GM08714 (cell line): ENCODE measurements around the gene KLRG1.

ENCODE experiments used
- H3K4me3 ChIP-seq: fragments of 200-500 bp; sonication (Bioruptor generic); 2 replicates; pipeline ENCODE4 v1.5.1; 2014; ENCODE audit warnings: mild to moderate bottlenecking, low read length, inconsistent platforms
- ZNF274 ChIP-seq: IDR thresholded peaks from 2 replicates; pipeline ENCODE4 v1.6.1; 2012; ENCODE audit warnings: mild to moderate bottlenecking, low read depth, low read length

Gene KLRG1

DNA sequence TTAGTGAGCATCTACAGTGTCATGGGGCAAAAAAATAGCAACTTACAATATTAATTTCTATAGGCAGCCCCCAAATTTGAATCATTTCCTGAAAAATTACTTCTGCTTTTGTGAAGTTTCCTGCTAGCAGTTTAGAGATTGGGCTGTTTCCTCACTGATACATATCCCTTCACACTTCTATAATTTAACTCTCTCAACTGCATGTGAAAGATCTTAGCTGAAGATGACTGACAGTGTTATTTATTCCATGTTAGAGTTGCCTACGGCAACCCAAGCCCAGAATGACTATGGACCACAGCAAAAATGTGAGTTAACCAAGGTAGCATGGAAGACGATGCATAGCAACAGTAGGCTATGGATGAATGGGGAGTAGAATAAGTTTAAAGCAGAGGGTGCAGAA lies at the start of gene KLRG1:
Gene KLRG1 (plus strand): TSS at position 134 of the 400 bp plus-strand sequence. CDS start 90 bp downstream, at position 224.
- no peak for TF ChIP-seq ZNF274
- H3K4me3 ChIP-seq, result no peak within 1 kb of the TSS

DNA sequence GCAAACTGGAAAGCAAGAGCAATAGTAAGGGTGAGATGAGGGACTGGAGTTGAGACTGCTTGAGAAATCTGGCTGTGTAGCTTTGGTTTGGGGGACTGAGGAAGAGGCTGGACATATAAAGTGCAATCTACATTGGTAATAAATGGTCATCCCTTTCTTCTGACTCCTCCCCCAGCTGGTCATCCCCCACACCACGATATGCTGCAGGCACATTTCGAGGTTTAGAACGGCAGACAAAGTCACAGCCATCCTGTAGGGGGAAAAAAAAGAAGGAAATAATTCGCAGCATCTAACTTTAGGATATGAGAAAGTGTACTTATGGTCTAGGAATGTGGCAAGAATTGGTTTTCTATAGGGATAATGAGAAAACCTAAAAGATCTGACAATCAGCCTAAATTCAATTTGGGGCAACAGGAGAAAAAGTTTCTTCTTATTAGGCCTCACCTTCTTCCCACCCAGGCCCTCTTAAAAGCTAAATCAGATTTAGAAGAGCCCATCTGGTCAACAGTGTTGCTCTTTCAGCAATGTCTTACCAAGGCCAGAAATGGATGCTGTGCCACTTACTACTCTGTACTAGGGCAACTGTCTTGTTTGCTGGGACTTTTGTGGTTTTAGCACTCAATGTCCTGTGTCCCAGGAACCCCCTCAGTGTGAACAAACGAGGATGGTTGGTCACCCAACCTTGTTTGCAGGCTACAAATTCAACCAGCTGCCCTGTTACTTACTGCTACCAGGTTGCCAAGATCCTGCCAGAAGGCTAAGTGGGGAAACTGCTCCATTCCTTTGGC lies 47.5 kb upstream of the KLRG1 start:
- no peak for TF ChIP-seq ZNF274
- H3K4me3 ChIP-seq, result no peak overlapping the region

DNA sequence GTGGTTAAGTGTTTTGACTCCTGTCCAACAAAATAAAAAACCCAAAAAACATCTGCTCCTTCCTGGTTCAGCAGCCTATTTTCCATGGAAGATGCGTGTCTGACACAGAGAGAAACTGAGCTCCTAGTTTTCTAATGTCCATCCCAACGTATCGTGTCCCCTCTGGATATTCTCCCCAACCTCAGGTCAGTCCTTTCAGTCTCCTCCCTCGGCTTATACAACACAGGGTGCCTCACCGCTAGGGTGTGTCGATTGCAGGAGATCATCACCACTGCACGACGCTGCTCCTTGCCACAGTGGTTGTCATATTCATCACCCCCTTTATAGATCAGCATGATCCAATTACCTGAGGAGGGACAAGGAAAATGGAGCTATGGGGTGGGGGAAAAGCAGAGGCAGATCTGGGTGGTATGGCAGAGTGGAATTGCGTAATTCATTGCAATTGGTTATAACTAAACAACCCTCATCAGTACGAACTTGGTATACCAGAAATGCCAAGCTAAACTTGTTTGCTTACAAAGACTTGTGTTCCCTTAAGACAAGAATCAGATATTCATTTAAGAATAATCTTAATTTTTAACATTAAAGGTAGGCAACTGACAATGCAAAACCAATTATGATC lies 45.7 kb upstream of the KLRG1 start:
- TF ChIP-seq ZNF274, result no peak
- H3K4me3 ChIP-seq, result no peak overlapping the region

DNA sequence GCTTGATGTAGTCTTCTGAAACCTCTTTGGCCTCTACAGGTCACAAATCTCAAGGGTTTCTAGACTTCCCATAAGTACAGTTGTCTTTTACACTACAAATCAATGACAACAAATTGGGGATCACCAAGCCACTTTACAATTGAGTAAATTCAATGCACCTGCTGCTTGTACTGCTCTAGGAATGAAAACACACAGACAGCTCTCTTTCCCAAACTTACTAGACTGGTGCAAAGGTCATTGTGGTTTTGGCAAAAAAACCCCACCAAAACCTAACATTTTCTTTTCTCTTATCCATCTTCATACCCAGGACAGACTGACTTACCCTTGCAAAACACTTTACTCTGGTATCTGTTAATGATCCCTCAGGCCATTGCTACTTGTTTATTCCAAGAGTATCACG lies 42.6 kb upstream of the KLRG1 start:
- no peak for TF ChIP-seq ZNF274
- no peak overlapping the region for H3K4me3 ChIP-seq

DNA sequence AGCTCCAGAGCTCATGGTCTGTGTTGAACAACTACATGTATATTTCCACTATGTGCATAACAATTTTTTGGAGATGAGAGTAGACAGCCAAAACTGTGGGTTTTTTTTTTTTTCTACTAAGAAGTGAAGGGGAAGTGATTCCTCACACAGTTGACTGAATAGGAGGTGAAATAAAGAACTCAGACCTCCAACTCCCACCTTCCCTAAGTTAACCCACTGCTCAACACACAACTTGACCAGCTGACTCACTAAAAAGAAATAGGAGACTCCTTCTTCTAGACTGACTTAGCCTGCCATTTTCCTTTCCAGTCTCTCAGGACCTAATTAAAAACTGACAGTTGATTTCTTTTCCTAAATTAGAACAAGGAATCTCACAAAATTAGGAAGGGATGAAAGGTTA lies 41.6 kb upstream of the KLRG1 start:
- TF ChIP-seq ZNF274, result no peak
- peak overlapping the region; percentile 39 for H3K4me3 ChIP-seq

DNA sequence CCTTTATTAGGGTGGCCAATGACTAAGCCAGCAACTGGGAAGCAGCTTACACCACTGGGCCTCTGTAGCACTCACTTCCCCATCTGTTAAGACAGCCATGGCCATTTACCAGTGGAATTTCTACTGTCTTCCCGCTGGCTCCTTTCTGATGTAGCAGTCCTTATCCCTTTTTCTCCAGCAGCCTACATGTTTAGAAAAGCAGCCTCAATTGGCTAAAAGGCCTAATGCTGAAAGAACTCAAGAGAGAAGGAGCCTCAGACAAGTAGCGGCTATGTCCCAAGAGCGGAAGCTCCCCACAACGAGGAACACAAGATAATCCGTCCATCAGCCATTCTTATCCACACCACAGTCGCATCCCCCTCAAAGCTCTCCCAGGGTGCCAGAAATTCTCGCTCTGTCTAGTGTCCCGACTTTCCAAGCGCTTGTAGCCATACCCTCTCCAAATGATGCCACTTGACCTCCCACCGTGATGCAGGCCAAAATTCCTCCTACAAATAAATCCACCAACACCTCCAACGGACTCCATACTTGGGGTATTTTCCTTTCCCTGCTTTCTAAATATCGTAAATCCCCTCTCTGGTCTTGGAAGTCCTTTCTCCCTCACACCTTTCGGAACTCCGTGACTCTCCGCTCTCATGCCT lies 40.5 kb upstream of the KLRG1 start:
- TF ChIP-seq ZNF274, result no peak
- H3K4me3 ChIP-seq, result peak overlapping the region; percentile 92

DNA sequence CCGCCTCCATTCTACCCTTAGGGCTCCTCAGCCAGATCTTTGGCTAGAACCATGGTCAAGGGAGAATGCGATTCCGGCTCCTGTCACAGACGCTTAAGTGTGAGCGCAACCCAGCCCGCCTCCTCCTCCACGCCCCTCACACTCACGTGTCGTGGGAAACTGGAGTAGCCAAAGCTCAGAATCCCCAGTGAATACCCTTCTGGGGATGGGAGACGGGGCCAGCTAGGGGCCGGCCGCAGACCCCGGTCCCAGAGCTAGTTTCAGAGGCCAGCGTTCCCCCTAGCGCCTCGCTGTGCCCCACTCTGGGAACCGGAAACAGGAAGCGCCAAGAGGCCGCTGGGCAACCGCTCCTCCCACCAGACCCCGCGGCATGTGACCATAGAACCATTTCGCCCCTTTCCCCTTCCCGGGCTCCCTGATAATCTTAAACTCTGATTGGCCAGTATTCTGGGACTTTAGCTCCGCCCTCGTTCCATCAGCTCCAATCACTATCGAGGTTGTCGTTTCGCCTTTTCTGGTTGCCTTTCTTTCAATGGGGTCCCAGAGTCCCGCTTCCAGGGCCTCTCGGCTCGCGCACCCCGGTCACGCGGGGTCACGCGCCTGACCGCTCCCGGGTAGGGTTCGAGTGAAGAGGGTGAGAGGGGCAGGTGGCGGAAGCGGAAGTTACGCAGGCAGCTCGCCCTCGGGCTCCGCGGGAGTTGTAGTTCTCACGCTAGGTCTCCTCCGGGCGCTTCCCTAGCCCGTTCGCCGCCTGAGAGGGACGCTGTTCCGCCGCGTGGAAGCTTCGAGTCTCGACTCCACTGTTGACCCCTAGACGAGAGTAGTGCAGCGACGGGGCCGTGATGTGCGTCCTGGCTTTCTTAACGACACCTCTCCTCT lies 39.8 kb upstream of the KLRG1 start, which contains the start of gene M6PR:
Gene M6PR (minus strand): TSS at position 304 of the 879 bp plus-strand sequence. CDS start 3,241 bp downstream, outside the sequence.
- TF ChIP-seq ZNF274, result no peak
- H3K4me3 ChIP-seq, result peak within 1 kb of the TSS; percentile 92

DNA sequence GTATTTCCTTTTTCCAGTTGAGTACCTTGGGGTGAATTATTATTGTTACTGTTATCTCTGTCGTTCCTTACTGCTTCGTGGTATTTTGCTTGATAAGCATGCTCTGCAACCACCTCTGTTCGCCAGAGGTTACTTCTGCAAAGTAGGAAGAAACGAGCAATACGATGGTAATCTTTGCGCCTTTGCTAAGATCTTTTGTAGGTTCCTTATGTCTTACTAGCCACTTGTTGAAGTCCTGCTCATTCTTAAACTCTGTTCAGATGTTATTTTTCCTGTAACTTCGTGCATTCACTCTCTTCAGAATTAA lies 39.2 kb upstream of the KLRG1 start:
- peak overlapping the region; percentile 92 for H3K4me3 ChIP-seq
- no peak for TF ChIP-seq ZNF274

DNA sequence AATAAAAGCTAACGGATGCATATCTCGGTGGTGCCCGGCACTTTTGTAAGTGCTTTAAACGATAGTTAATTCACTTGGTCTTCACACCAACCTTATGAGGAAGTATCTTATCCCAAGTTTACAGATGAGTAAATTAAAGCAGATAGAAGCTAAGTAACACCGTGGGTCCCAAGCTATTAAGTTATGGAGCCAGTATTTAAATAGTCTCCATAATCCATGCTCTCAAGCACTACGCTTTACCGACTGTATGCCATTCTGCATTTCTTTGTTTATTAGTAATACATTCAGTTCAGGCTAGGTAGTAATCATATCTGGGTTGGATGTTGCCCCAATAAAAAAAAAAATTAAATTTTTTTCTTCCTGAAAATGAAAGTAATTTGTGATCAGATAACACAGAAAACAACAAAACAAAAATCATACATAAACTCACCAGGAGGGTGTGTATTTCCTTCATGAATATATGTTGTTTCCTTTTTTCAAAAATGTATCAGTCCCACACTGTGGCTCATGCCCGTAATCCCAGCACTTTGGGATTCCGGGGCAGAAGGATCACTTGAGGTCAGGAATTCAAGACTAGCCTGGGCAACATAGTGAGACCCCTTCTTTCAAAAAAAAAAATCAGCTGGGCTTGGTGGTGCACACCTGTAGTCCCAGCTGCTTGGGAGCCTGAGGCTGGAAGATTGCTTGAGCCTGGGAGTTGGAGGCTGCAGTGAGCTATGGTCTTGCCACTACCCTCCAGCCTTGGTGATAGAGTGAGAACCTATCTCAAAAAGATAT lies 38.5 kb upstream of the KLRG1 start:
- no peak for TF ChIP-seq ZNF274
- H3K4me3 ChIP-seq, result peak overlapping the region; percentile 92

DNA sequence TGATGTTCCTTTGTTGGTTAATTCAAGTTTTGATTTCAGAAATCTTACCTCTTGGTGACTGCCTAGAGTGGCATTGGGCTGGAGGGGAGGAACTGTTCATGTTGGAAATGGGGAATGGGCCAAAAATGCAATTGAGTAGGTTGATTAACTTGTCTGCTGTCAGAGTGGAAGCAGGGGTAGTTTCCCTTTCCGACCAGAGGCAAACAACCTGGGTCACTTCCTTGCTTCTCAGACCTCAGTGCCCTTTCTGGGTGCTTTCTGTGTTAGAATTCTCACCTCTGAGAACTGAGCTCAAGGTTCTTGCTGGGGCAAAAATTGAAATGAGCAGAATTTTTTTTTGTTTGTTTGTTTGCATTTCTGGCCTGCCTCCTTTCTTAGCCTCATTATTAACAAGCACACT lies 37.6 kb upstream of the KLRG1 start:
- H3K4me3 ChIP-seq, result no peak overlapping the region
- TF ChIP-seq ZNF274, result no peak

DNA sequence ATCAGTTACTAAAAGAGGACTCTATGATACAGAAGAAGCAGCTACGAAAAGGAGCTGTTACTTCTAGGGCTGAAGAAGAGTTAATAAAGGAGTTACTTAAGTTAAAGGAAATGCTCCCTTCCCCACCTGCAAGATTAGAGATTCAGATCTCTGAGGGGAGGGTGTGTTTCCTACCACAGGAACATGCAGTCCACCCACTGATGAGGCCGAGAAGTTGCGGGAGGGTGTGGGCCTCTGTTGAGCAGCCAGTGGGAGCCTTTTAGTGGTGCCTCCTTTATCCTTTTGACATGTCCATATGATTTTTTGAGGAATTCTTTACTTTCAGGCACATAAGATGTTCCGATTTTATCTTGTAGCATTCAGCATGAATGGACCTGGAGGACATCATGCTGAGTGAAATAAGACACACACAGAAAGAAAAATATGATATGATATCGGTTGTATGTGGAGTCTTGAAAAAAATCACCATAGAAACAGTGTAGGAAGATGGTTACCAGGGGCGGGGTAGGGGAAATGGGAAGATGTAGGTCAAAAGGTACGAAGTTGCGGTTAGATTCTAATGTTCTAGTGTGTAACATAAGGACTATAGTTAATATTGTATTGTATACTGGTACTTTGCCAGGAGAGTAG lies 35.5 kb upstream of the KLRG1 start:
- no peak for TF ChIP-seq ZNF274
- H3K4me3 ChIP-seq, result no peak overlapping the region

DNA sequence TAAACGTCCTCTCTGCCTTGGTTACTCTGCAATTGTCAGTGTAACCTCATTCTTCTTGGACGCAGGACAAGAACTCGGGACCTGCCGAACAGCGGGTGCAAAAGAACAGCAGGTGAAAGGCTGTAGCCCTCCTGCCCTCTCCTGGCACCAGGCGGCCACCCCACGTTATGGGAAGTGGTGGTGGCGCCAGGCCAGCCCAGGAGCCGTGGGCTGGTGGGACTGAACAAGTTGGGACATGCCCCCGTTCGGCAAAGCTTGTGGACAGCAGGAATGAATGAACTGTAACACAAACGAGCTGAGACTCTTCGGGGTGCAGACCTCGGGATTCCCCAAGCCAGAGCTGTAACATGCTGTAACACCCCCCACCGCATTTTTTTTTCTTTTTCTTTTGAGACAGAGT lies 33.3 kb upstream of the KLRG1 start:
- no peak for TF ChIP-seq ZNF274
- no peak overlapping the region for H3K4me3 ChIP-seq

DNA sequence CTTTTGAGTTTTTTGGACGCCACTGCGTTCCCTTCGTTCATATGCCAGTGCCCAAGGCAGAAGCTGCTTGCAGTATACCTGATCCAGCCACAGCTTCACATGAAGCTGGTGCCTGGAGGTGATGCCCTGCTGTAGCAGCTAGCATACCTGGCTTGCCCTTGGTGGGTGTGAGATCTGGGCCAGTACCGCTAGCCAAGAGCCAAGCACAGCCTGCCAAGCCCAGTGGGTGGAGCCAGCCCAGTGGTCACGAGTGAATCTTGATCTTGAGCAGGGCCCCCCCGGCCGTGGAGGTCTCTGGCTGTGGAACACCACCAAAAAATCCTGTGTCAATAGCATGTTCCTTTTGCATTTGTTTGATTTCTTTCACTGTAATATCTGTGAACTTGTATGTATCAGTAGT lies 32.6 kb upstream of the KLRG1 start:
- no peak overlapping the region for H3K4me3 ChIP-seq
- TF ChIP-seq ZNF274, result no peak

DNA sequence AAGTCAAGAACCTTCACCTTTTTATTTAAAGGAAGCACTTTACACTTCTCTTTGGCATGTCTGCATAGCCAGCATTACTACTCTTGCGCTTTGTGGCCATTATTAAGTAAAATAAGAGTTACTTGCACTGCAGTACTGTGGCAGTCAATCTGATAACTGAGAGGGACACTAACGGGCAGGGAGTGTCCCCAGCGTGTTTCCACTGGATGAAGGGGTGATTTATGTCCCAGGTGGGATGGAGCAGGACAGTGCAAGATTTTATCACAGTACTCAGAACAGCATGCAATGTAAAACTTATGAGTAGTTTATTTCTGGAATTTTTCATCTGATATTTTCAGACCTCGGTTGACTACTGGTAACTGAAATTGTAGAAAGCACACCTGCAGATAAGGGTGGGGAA lies 31.8 kb upstream of the KLRG1 start:
- TF ChIP-seq ZNF274, result no peak
- no peak overlapping the region for H3K4me3 ChIP-seq
